SIG-M5 (cell line): Measurements from ENCODE around the gene PDGFRB.

Experiments
- DNase-seq: peaks from one replicate; lab custom pipeline; 2025; lab: John Stamatoyannopoulos, UW

The PDGFRB gene

DNA sequence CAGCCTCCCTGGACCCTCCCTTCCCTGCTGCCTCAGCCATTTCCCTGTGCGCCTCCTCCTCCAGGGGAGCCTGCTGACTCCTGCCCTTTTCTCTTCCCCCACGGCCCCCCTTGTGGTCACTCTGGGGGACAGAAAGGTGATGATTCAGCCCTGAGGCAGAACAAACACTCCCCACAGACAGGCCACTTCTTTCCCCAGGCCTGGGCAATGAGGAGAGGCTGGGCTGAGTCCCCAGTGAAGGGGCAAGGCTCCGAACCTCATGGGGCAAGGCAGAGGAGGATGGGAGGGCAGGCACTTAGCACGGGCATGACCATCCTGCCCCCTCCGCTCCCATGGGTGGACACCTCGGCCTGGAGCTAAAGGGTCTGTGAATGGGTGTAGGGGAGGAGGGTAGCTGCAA, 90.3 kb downstream of the PDGFRB start:
- DNase-seq, result no peak

DNA sequence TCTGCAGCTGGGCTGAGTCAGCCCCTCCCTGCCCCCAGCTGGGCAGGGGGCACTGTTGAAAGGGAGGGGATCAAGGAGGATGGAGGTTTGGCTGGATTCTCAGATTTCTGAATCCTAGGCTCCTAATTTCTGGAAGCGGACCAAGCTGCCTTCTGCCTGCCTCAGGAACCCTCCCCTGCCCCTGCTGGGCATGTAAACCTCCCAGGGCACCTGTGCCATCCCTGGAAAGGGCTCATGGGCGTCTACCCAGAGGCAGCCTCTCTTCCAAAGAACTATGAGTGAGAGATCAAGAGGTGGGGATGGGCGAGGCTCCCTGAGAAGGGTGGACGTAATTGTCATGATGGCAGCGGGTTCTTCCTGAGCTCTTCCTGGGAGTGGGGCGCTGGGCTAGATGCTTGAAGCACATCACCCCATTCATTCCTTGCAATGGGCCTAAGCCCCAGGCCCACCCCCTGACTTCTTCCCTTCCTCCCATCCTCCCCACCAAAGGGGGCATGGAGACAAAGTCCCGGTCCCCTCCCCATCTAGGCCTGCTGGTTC, 90.9 kb downstream of the PDGFRB start:
- DNase-seq, result no peak
